MM.1S (cell line): Measurements from ENCODE around the gene RNF150.

Source experiments
- DNase-seq: peaks from one replicate; pipeline ENCODE4 v3.0.0-alpha.2; 2015
- H2AFZ ChIP-seq: fragments of 300-600 bp; sonication (generic); 2 replicates; pipeline ENCODE4 v1.6.0; 2016; ENCODE audit warnings: antibody characterized with exemption, low read length
- H3F3A ChIP-seq: fragments of 300-600 bp; sonication (generic); 2 replicates; pipeline ENCODE4 v1.6.1; 2016; ENCODE audit warnings: mild to moderate bottlenecking, antibody characterized with exemption, low read length, moderate library complexity, mixed read lengths; ENCODE audit not compliant: insufficient read depth
- H3K27ac ChIP-seq: fragments of 300-600 bp; sonication (generic); 2 replicates; pipeline ENCODE4 v1.5.1; 2016; ENCODE audit warnings: mild to moderate bottlenecking, low read length
- H3K27me3 ChIP-seq: fragments of 300-600 bp; sonication (generic); replicated peaks from 2 replicates; pipeline ENCODE4 v1.6.0; 2016; ENCODE audit warnings: low read length; ENCODE audit not compliant: insufficient read depth
- H3K36me3 ChIP-seq: fragments of 300-600 bp; sonication (generic); replicated peaks from 2 replicates; pipeline ENCODE4 v1.6.1; 2016; ENCODE audit warnings: mild to moderate bottlenecking, low read length, mixed read lengths; ENCODE audit not compliant: insufficient read depth
- H3K4me1 ChIP-seq: fragments of 300-600 bp; sonication (generic); 2 replicates; pipeline ENCODE4 v1.6.1; 2016; ENCODE audit warnings: low read length, mixed read lengths
- H3K4me2 ChIP-seq: fragments of 300-600 bp; sonication (generic); 2 replicates; pipeline ENCODE4 v1.6.0; 2016; ENCODE audit warnings: low read depth, low read length
- H3K4me3 ChIP-seq: fragments of 300-600 bp; sonication (generic); 2 replicates; pipeline ENCODE4 v1.5.1; 2016; ENCODE audit warnings: low read length, mixed read lengths
- H3K79me2 ChIP-seq: fragments of 300-600 bp; sonication (generic); 2 replicates; pipeline ENCODE4 v1.6.1; 2016; ENCODE audit warnings: mixed run types, low read length, mixed read lengths
- H3K9ac ChIP-seq: fragments of 300-600 bp; sonication (generic); 2 replicates; pipeline ENCODE4 v1.6.1; 2016; ENCODE audit warnings: low read length, mixed read lengths
- H3K9me2 ChIP-seq: fragments of 300-600 bp; sonication (generic); replicated peaks from 2 replicates; pipeline ENCODE4 v1.6.1; 2016; ENCODE audit warnings: mild to moderate bottlenecking, low read length, mixed read lengths; ENCODE audit not compliant: insufficient read depth
- H3K9me3 ChIP-seq: fragments of 300-600 bp; sonication (generic); replicated peaks from 2 replicates; pipeline ENCODE4 v1.6.1; 2016; ENCODE audit warnings: mild to moderate bottlenecking, low read length, mixed read lengths; ENCODE audit not compliant: insufficient read depth
- H4K20me1 ChIP-seq: fragments of 300-600 bp; sonication (generic); 2 replicates; pipeline ENCODE4 v1.6.1; 2016; ENCODE audit warnings: mild to moderate bottlenecking, low read length, moderate library complexity, mixed read lengths; ENCODE audit not compliant: insufficient read depth
- CTCF ChIP-seq: fragments of 300-600 bp; sonication (generic); IDR thresholded peaks from 2 replicates; pipeline ENCODE4 v1.5.1; 2016; ENCODE audit warnings: antibody characterized with exemption, low read length, mixed read lengths
- EZH2 ChIP-seq: fragments of 300-600 bp; sonication (generic); optimal IDR thresholded peaks from 2 replicates; pipeline ENCODE3; 2017; ENCODE audit warnings: low read depth, mild to moderate bottlenecking, antibody characterized with exemption, low read length, mixed read lengths
- EZH2phosphoT487 ChIP-seq: fragments of 300-600 bp; sonication (generic); IDR thresholded peaks from 2 replicates; pipeline ENCODE4 v1.6.1; 2018; ENCODE audit warnings: antibody characterized with exemption, low read length

RNF150 gene

GRCh38 chr4:141133999-141134995, 1.0 kb upstream of the RNF150 start:
- Histone ChIP-seq H3K27me3 (no peaks in the 10 kb centered on the region), H3K4me2 (peak overlapping the region; percentile 91), H3K4me3 (no peak overlapping the region), H3F3A (no peaks in the 10 kb centered on the region), H2AFZ (no peak overlapping the region), H3K79me2 (no peaks in the 10 kb centered on the region), H3K9me2 (no peaks in the 10 kb centered on the region), H3K27ac (no peak overlapping the region), H3K36me3 (no peaks in the 10 kb centered on the region), H3K4me1 (no peaks in the 10 kb centered on the region), H3K9me3 (no peaks in the 10 kb centered on the region), H4K20me1 (no peaks in the 10 kb centered on the region), H3K9ac (no peak overlapping the region)
- TF ChIP-seq CTCF (no peak), EZH2phosphoT487 (no peak), EZH2 (no peak)
- no peak for DNase-seq

GRCh38 chr4:141132709-141133145, 542 bp downstream of the RNF150 start:
- DNase-seq, result no peak
- H3K4me2 ChIP-seq, result peak overlapping the region; percentile 91
- TF ChIP-seq EZH2phosphoT487 (no peak), EZH2 (no peak), CTCF (no peak)
- H3K27me3 ChIP-seq, result no peaks in the 10 kb centered on the region
- no peaks in the 10 kb centered on the region for H3K79me2 ChIP-seq
- no peaks in the 10 kb centered on the region for H3F3A ChIP-seq
- no peaks in the 10 kb centered on the region for H3K36me3 ChIP-seq
- no peaks in the 10 kb centered on the region for H4K20me1 ChIP-seq
- H3K4me1 ChIP-seq, result no peaks in the 10 kb centered on the region
- H3K4me3 ChIP-seq, result peak overlapping the region; percentile 82
- H2AFZ ChIP-seq, result peak overlapping the region; percentile 69
- no peaks in the 10 kb centered on the region for H3K9me2 ChIP-seq
- no peak overlapping the region for H3K27ac ChIP-seq
- H3K9me3 ChIP-seq, result no peaks in the 10 kb centered on the region
- H3K9ac ChIP-seq, result peak overlapping the region; percentile 49

- Histone ChIP-seq H3K79me2 (no peaks in the 10 kb centered on the region), H2AFZ (peak overlapping the region; percentile 69; the same call in 1 of the 2 replicates), H3K4me2 (peak overlapping the region; percentile 91), H3K9ac (no peak overlapping the region), H3K4me3 (peak overlapping the region; percentile 82), H3K27me3 (no peaks in the 10 kb centered on the region), H3F3A (no peaks in the 10 kb centered on the region), H3K9me2 (no peaks in the 10 kb centered on the region), H3K4me1 (no peaks in the 10 kb centered on the region), H3K27ac (no peak overlapping the region), H3K36me3 (no peaks in the 10 kb centered on the region), H3K9me3 (no peaks in the 10 kb centered on the region), H4K20me1 (no peaks in the 10 kb centered on the region)
- TF ChIP-seq EZH2, result no peak
- no peak for TF ChIP-seq CTCF
- TF ChIP-seq EZH2phosphoT487, result no peak
- no peak for DNase-seq
Observed at GRCh38 chr4:141132072-141132708, 1.1 kb downstream of the RNF150 start.
